Mesenteric fat pad (tissue), 1 donor: ENCODE measurements around the gene PSMC2. TPM values are rescaled to one million over a fixed set of nuclear protein-coding genes. Genes with fewer than 3 reads are reported as not detected.
"Not testable (repeated sequence)": the region's sequence is repeated elsewhere in the genome, so short reads cannot be mapped to it uniquely, and the experiment has no call there.

Experiments
- DNase-seq: peaks from one replicate; pipeline ENCODE4 v3.0.0-alpha.2; 2020; ENCODE audit warnings: low spot score
- total RNA-seq: library from RNA; stranded (reverse); fragmentation: NEBNext Ultra II Directional; extraction: Animal tissue kit (Norgen Biotek cat#: 25700); gene quantifications from one replicate; pipeline ENCODE4 v1.2.1, GENCODE V29; 2021
- donor health status: DM: yes; HTN: yes; CAD: no.

The PSMC2 gene
- total RNA-seq, 1 donor from 2014 or later, result 127 TPM

DNA sequence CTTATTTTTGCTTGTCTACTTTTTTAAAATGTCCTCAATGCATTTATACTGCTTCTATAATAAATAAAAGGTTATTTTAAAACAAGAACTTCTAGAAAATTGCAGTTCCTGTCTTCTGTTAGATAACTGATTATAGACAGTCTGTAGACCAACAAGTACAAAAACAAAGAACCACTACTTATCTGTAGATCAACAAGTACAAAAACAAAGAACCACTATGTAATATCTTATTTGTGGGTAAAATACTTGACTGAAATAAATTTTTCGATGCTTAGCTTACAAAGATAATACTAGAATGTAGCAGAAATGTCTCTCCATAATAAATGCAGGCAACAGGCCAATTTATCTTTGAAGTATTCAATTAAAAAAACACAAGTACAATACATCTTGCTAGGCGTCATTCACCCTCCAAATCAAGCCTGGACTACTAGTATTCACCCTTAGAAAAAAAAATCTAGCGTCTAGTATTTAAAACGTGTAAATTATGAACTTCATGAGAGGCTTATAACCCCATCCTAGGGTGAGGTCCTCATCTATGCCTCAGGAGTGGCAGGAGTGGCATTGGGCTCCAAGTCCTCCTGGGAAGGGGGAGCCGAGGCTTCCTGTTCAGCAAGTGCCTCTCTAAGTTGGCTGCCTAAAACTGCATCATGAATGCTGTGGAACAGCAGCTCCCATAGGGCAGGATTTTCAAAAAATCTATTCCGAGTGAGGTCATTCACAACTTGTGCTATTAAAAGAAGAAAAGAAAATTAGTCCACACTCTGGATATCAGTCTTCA lies 26.6 kb downstream of the PSMC2 start:
- no peak for DNase-seq

- no peak for DNase-seq
Observed at GRCh38 chr7:103379270-103379975, 32.0 kb downstream of the PSMC2 start.

DNA sequence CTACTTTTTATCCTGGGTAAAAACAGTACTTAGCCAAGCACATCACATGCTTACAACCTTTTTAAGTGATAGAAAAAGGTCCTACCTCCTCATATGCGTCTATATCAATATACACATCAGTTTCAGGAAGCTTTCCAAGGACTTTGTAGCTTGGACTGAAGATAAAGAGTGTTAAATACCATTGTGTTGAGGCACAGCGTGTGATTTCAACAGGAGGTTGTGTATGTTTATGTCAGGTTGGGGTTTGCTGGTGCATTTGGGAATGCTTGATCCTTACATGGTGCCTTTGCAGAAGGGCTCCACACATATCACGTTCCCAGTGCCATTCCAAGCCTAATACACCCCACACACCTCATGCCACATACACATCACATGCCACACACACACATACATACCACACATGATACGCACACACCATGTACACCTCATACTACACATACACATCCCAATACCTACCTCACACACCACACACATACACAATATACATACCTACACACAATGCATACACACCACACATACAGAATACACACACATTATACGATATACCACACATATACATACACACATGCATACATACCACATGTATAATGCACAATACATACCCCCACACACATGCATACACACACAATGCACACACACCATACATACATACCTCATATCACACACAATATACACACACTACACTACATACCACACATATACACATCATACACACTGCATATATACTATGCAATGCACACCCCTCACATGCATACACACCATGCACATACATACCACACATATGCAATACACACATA lies 33.1 kb downstream of the PSMC2 start:
- no peak for DNase-seq

DNA sequence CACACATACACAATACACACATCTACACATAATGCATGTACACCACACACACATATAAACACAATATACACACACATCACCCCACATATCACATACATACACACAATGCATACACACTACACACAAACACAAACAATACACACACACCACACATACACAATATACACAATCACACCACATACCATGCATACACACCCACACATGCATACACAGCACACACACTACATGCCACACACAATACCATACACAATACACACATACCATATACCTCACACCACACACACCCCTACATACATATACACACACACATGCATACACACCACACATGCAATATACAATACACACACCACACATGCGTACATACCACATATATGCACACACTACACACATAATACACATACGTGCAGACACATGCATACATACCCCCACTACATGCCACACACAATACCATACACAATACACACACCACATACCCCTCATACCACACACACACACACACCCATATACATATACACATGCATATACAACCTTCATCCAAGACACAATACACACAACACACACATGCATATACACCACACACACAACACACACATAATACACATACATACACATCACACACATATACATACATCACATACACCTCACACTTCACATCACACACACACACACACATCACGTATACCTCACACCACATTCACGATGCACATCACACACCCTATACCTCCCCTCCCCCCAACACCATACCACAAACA lies 34.0 kb downstream of the PSMC2 start:
- DNase-seq, result no peak

DNA sequence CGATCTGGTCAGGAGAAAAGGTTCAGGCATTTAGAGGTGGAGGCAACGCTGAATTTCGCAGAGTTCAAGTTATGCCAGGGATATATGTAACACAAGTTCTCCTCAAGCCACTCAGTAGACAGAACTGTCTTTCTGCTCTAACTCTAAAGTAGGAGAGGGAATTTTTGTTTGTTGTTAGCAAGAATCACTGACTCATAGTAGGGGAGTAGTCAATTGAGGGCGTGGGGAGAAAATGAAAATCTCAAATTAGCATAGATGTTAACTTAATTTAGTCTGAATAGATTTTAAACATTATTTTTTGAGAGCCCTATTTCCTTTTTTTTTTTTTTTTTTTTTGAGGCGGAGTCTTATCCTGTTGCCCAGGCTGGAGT lies 34.6 kb downstream of the PSMC2 start:
- DNase-seq, result no peak

- DNase-seq, result no peak
Observed at GRCh38 chr7:103387242-103387641, 39.8 kb downstream of the PSMC2 start.

- no peak for DNase-seq
Observed at GRCh38 chr7:103388469-103389140, 41.2 kb downstream of the PSMC2 start.

- DNase-seq, result no peak
Observed at GRCh38 chr7:103389263-103389662, 41.8 kb downstream of the PSMC2 start.

- DNase-seq, result no peak
Observed at GRCh38 chr7:103391150-103391549, 43.7 kb downstream of the PSMC2 start.

DNA sequence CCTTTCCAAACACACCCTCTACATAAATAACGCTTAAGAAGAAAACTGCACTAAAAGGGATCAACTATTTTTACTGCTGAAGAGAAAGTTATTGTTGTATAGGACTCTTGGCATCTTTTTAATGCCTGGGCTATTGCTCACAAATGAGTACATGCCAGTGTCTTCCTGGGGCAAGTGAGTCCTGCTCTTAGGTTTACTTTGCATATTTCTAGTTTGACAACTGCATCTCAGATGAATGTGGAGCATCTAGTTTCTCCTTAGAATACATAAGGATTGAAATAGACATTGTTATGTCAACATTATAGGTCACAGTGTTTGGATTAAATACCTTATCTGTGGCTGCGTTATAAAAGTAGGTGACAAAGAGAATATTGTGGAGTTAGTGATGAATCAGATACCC lies 44.5 kb downstream of the PSMC2 start:
- no peak for DNase-seq

- no peak for DNase-seq
Observed at GRCh38 chr7:103394566-103394965, 47.1 kb downstream of the PSMC2 start.

GRCh38 chr7:103395071-103395470 lies 47.6 kb downstream of the PSMC2 start:
- DNase-seq, result no peak

- no peak for DNase-seq
Observed at GRCh38 chr7:103396471-103396870, 49.0 kb downstream of the PSMC2 start.

DNA sequence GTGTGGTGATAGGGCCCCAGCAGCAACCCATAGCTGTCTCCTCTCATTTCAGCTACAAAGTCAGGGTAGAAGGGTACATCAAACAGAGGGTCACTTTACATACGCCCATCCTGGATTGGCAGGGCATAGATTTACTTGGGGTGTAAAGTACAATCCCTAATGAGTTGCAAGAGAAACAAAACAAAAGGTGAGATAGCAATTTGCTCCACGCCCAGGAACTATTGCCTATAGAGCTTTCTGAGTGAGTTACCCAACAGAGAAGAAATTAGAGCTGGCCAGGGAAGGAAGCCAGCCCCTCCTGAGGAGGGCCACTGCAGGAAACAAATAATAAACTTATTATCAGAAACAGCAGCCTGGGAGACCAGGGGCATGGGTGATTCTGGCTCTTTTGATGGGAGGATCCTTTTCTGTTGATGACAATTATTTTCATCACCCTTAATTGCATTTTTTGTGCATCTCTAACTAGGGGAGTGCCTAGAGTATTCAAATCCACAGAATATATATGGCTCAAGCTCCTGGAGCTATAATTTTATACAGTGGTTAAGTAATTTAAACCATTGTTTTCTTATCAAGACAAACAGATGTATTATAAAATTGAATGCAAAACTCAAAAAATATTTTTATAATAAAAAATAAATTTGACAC lies 51.2 kb downstream of the PSMC2 start:
- DNase-seq, result no peak

DNA sequence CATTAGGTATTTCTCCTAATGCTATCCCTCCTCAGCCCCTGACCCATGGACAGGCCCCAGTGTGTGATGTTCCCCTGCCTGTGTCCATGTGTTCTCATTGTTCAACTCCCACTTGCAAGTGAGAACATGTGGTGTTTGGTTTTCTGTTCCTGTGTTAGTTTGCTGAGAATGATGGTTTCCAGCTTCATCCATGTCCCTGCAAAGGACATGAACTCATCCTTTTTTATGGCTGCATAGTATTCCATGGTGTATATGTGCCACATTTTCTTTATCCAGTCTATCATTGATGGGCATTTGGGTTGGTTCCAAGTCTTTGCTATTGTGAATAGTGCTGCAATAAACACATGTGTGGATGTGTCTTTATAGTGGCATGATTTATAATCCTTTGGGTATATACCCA lies 52.2 kb downstream of the PSMC2 start:
- not testable (repeated sequence) for DNase-seq

DNA sequence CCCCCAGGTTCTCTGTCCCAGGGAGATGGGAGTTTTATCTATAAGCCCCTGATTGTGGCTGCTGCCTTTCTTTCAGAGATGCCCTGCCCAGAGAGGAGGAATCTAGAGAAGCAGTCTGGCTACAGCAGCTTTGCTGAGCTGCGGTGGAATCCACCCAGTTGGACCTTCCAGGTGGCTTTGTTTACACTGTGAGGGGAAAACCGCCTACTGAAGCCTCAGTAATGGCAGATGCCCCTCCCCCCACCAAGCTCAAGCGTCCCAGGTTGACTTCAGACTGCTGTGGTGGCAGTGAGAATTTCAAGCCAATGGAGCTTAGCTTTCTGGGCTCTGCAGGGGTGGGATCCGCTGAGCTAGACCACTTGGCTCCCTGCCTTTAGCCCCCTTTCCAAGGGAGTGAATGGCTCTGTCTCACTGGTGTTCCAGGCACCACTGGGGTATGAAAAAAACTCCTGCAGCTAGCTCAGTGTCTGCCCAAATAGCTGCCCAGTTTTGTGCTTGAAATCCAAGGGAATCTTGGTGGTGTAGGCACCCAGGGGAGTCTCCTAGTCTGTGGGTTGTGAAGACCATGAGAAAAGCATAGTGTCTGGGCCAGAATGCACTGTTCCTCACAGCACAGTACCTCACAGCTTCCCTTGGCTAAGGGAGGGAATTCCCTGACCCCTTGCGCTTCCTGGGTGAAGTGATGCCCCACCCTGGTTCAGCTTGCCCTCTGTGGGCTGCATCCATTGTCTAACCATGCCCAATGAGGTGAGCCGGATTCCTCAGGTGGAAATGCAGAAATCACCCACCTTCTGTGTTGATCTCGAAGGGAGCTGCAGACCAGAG lies 58.6 kb downstream of the PSMC2 start:
- DNase-seq, result not testable (repeated sequence)

DNA sequence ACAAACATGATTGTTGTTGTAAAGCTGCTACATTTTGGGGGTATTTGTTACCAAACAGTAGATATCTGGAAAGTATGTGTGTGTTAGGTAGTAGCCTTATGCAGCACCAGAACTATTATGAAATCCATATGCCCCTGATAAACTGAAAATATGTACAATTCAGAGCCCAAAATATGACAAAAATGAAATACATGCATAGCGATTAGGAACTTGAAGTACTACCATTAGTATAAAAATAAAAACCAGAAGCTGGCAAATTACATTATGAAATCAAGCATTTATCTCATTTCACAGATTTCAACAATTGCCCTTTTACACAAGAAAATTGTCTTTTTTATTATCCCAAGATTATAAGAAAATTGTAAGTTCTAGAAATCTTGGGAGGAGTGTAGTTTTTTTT lies 64.7 kb downstream of the PSMC2 start:
- DNase-seq, result no peak

- DNase-seq, result no peak
Observed at GRCh38 chr7:103413407-103413806, 66.0 kb downstream of the PSMC2 start.

- DNase-seq, result no peak
Observed at GRCh38 chr7:103418241-103418640, 70.8 kb downstream of the PSMC2 start.
